ENCODE results near the gene GABBR2.

DNA sequence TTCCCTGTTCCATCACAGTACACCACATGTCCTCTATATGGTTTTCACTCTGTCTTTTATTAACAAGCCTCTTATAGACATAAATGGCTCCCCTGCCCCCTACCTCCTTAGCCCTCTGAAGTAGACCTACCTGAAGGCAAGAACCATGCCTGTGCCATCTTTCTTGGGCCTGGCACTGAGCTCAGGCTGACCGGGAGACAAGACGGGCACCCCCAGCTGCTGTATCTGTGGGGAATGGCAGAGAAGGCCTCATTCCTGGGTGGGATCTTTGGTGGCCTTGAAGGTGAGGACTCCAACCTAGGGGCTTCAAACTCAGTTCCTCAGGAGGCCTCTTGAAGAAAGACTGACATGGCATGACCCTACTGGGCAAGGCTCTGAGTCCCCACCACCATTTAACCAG, 109.9 kb downstream of the GABBR2 start:
- TF ChIP-seq, protein P1, sequence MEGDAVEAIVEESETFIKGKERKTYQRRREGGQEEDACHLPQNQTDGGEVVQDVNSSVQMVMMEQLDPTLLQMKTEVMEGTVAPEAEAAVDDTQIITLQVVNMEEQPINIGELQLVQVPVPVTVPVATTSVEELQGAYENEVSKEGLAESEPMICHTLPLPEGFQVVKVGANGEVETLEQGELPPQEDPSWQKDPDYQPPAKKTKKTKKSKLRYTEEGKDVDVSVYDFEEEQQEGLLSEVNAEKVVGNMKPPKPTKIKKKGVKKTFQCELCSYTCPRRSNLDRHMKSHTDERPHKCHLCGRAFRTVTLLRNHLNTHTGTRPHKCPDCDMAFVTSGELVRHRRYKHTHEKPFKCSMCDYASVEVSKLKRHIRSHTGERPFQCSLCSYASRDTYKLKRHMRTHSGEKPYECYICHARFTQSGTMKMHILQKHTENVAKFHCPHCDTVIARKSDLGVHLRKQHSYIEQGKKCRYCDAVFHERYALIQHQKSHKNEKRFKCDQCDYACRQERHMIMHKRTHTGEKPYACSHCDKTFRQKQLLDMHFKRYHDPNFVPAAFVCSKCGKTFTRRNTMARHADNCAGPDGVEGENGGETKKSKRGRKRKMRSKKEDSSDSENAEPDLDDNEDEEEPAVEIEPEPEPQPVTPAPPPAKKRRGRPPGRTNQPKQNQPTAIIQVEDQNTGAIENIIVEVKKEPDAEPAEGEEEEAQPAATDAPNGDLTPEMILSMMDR (conservative IDR thresholded peaks at IDR 0.05; ENCODE audit: low read length), result no peak
- no peak for TF ChIP-seq EZH2phosphoT487 (IDR thresholded peaks at IDR 0.05; ENCODE audit: borderline replicate concordance, low read depth, low read length)
